GM12891 (cell line): ENCODE measurements around the gene RETNLB.

Source experiments
- POLR2A ChIP-seq: IDR thresholded peaks from 2 replicates; pipeline ENCODE4 v1.6.1; 2011; ENCODE audit warnings: low read depth, low read length, control low read depth
- POLR2AphosphoS5 ChIP-seq: IDR thresholded peaks from 2 replicates; pipeline ENCODE4 v1.6.1; 2011; ENCODE audit warnings: low read depth, low read length, control low read depth
- TAF1 ChIP-seq: IDR thresholded peaks from 2 replicates; pipeline ENCODE4 v1.6.1; 2011; ENCODE audit warnings: low read depth, low read length, control low read depth

DNA sequence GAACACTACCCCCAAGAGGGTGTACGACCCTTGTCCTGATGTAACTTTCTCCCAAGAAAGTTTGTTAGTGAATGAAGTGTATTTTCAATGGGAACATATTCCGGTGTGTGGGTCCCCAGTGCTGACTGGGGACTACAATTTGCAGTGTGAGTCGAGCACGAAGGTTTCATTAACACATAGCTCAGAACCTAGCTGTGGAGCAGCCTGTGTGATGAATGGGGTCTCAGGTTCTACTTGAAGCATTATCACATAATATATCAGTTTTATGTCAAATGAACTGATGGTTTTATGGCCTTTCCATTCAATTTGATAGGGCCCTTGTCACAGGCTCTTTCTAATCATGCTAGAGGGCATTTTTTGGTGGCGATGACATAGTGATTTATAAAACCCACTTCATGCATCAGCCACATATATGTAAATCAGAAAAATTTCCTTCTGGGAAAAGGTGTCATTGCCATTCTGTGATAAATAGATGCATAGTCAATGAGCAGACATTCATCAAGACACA is 44.1 kb downstream of the RETNLB start:
- TF ChIP-seq POLR2A = no peak
- no peak for TF ChIP-seq POLR2AphosphoS5
- no peak for TF ChIP-seq TAF1
